RPMI7951 (cell line): Measurements from ENCODE around the gene ANO7. TPM values are rescaled to one million over a fixed set of nuclear protein-coding genes. Genes with fewer than 3 reads are reported as not detected.

ENCODE experiments used
- DNase-seq: peaks from one replicate; pipeline ENCODE4 v3.0.0-alpha.2; 2012; ENCODE audit warnings: low read depth
- total RNA-seq: library from RNA; depleted of rRNA; stranded (reverse); fragments of >200 nt; shearing (Covaris generic); gene quantifications from 2 replicates; pipeline ENCODE4 v1.2.3, GENCODE V29; 2014

Gene ANO7
- total RNA-seq, 1 experiment from 2014 or later = 0.72 TPM

DNA sequence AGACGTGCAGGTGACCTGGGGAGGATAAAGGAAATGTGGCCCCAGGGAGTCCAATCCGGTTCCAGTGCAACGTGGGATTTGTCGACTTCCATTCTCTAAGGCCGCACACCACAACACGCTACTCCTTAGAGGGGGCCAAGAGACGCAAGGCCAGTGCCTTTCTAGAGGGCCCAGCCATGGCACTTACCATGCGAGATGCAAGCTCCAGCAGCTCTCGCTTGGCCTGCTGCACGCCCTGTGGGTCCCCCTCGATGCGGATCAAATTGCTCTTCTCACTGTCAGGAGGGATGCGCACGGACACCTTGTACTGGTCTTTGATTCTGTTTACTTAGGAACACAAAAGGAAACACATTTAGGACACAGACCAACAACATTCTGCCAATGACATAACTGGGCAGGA lies 61.2 kb downstream of the ANO7 start:
- no peak for DNase-seq

- DNase-seq = no peak
These were observed 64.5 kb downstream of the ANO7 start for GRCh38 chr2:241252778-241253475.

GRCh38 chr2:241254904-241255351 lies 66.5 kb downstream of the ANO7 start:
- no peak for DNase-seq

- no peak for DNase-seq
These were observed 67.2 kb downstream of the ANO7 start for GRCh38 chr2:241255542-241256167.

- DNase-seq = no peak
These were observed 67.7 kb downstream of the ANO7 start for GRCh38 chr2:241256168-241256545.

GRCh38 chr2:241257419-241258032 lies 69.0 kb downstream of the ANO7 start:
- no peak for DNase-seq

DNA sequence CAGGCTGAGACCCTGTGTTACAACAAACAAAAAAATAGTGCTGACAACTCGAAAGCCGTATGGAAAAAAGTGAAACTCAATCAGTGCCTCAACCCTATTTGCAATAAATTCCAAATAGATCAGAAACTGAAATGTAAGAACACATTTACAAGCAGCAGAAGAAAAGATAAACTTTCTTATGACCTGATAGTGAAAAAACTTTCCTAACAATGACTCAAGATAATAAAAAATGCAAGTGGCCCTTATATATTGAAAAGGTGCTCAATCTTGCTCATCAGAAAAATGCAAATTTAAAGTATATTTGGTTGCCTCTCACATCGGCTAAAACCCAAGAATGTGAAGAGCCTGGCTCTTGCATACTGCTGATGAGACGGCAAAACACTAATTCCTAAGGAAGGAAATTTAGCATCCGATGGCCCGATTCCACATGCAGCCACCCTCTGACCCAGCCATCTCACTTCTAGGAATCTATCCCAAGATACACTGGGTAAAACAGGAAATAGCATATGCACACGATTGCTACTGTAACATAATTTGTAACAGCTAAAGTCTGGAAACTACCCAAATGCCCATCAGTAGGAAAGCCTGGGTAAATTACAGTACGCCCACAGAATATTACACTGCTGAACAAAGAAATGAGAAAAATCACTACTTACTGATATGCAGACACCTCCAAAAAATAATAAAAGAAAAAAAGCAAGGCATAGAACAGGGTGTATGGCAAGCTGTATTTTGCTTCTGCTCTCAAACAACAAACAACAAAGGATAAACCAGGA lies 70.2 kb downstream of the ANO7 start:
- DNase-seq = no peak

DNA sequence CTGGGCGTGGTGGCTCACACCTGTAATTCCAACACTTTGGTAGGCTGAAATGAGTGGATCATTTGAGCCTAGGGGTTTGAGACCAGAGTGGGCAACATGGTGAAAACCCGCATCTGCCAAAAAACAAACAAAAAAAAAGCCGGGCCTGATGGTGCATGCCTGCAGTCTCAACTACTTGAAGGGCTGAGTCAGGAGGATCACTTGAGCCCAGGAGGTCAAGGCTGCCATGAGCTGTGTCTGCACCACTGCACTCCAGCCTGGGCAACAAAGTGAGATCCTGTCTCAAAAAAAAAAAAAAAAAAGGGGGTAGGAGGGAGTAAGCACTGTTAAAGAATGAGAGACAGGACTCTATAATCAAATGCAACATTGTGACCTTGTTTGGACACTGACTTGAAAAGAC lies 72.4 kb downstream of the ANO7 start:
- DNase-seq = no peak

DNA sequence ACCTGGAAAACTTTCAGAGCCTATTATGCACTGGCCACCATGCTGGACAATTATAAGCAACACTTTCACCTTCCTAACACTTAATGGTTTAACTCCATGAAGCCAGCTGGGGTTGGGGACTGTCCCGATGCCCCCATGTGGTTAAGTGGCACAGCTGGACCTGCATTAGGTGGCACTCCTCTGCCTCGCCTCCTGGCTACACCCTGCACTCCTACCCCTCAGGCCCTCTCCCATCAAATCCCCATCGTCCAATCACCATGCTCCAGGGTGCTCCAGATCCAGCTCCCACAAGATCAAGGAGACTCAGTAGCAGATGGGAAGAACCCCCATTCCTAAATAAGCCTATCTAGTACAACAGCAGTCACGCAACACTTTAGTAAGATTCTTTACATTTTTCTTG lies 73.2 kb downstream of the ANO7 start:
- no peak for DNase-seq

DNA sequence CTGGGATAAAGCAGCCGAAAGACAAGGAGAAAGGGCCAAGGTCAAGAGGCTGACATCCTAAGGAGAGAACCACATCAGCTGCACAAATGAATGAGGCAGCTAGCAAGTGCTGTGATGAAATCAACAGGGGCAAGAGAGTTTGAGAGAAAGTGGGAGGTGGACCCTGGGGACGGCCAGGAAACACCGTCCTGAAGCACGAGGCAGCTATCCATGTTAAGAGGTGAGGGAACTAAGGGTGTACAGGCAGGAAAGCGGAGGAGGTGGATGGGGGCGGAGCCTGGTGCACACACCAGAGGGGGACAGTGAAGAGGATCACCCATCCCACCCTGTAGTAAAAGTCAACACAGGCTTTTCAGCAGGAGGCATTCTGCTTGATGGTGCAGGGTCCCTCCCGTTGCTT lies 74.6 kb downstream of the ANO7 start:
- no peak for DNase-seq

DNA sequence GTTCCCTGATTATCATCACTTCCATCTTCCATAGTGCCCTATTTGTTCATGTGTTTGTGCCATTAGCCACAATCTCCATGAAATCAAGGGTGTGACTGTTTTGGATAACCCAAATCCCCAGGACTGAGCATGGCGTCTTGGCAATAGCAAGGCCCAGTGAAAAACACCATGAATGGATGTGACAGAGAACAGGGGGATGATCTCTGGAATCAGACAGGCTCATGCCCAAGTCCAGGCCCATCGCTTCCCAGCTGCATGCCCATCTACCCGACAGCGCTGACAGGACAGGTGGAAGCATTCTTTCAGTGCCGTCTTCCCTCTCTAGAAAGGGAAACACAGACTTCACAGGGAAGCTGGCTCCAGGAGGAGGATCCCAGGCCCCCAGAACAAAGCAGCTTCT lies 77.0 kb downstream of the ANO7 start:
- no peak for DNase-seq

DNA sequence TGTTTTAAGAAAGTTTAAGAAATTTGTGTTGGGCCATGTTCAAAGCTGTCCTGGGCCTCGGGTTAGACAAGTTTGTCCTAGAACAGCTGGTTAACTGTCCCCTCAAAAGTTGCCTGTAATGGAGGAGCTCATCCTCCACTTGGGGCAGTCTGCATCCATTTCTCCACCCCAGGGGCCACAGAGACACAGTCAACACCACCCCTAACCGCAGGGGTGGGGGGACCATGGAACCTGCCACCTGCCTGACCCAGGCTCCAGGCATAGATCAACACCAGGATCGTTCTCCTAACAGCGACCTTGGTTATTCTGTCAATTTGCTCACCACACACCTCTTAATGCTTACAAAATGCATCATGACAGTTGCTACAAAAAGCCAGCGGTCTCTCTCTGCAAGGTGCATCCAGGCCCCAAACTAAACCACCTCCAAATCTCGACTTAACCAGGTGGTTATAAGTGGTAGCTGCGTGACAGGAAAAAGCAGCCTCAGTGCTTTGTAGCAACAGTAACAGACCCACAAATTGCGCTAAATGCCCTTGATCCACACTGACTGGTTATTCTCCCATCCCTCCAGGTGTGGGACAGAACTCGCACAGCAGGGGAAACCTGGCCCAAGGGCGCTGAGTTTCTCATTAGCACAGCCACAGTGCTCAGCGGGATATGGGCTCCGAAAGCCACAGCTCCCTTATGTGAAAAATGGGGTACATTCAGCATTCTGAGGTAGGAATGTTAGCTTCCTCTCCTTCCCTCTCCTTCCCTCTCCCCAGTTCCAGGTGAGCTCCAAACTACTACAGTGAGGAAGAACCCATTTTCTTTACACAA lies 79.0 kb downstream of the ANO7 start:
- no peak for DNase-seq

DNA sequence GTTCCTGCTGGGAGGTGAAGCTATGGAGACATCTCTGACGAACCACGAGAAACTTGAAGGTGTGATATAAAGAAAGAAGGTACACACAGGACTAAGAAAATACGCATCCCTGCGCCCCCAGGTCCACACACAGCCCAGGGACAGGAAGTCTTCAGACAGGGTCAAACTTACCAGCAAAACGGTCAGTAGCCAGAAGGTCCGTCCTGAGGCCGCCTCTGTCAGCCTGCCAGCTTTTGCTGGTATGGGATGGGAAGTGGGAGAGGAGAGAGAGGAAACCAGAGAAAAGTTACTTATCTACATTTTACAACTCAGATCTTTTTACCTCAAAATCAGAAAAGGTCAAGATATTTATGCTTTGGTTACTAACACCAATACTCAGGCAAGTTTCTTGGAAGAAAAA lies 79.8 kb downstream of the ANO7 start:
- peak; percentile 37 for DNase-seq

GRCh38 chr2:241268716-241269445 lies 80.4 kb downstream of the ANO7 start:
- peak; percentile 98 for DNase-seq

DNA sequence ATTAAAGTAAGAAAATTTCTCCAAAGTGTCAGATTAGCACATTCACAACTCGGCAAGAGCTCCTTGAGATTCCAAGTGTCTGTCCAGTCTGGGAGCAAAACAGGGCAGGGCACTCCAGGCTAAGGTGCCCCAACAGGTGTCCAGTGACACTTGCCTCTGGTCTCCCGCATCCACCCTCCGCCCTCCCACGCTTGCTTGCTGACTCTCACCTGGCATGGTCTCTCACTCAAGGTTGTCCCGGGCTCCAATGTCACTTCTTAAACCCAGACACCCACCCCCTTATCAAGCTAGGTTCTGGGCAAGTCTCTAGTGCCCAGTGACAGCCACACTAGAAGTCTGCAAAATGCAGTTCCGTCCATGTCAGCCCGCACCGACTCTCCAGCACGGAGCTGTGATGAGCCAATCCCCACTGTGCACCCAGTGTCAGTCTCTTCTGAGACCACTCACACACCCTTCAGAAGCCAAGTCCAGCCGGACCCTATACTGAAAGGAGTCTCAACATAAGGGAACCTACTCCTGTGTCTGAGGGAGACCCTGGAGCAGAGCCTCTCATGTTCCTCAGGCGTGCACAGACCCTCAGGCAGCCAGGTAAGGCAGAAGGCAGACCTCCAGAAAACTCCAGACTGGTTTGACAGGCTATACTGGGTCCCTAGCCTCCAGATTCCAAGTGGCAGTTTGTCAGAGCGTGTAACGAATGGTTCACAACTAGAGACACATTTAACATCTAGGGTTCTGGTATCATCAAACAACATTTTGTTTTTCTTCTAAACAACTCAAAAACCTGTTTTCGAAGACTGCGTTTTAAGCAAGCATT lies 81.4 kb downstream of the ANO7 start:
- DNase-seq = no peak

GRCh38 chr2:241270531-241270930 lies 82.1 kb downstream of the ANO7 start:
- DNase-seq = no peak

DNA sequence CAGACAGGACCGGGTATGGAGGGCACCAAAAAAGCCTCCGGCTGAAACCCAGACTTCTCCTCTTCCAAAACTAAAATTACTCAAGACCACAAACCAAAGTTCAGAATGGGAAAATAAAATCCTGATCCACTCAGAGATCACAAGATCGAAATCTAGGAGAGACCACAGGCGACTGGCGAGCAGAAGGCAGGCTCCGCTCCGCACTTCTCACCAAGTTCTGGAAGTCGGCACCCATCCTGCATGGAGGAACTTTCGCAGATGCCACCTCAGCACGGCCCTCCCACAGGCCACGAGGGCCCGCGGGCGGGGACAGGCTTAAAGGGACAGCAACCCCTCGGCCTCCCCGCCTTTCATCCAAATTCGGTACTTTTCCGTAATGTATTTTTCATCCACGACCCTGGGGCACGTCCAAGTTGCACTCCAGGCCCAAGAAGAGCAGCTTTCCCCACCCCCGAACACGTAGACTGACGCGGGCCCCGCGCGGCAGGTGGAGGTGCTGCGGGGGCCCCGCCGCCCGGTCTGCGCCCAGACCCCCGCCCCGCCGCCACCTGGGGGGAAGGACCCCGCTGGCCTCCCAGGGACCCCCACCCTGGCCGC lies 83.3 kb downstream of the ANO7 start:
- DNase-seq = peak; percentile 89

DNA sequence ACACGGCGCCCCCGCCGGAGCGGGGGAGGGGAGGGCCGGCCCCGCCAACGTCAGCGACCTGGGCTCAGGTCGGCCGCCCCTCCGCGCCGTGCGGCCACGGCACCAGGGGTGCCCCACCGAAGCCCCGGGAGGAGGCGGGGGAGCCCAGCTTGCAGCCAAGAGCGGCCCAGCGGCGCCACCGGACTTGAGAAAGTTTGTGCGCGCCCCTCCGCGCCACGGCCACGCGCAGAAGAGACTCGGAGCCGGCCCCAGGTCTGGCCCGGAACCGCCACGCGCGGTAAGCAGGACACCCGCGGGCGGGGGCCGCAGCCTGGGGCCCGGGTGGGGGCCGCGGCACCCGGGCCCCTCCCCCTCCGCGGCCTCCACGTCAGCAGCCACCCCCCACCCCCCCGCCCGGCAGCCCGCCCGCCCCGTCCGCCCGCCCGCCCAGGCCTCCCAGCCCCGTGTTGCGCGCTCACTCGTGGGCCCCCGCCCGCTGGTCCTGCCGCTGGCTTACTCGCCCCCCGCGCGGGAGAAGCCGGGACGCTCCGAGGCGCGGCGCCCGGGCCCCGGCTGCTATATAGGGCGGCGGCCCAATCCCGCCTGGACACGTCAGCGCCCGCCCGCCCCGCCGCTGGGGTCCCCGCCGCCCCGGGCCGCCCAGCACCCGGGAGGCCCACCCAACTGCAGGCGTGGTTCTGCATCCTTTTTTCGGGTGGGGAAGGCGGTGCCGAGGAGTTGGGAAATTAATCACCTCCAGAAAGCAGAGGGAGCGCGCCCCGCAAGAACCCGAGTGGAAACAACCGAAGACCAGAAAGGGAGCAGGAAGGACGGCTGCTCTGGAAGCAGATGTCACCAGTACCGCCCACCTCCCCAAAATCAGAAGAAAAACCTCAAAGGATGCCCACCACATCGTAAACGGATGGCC lies 84.1 kb downstream of the ANO7 start:
- DNase-seq = peak; percentile 83
